ENCODE data around the gene RPS8. TPM values are rescaled to one million over a fixed set of nuclear protein-coding genes. Genes with fewer than 3 reads are reported as not detected.

RPS8 gene
- total RNA-seq, 4 donors from 2014 or later, result 505 to 1,630 (median 1,282) TPM

DNA sequence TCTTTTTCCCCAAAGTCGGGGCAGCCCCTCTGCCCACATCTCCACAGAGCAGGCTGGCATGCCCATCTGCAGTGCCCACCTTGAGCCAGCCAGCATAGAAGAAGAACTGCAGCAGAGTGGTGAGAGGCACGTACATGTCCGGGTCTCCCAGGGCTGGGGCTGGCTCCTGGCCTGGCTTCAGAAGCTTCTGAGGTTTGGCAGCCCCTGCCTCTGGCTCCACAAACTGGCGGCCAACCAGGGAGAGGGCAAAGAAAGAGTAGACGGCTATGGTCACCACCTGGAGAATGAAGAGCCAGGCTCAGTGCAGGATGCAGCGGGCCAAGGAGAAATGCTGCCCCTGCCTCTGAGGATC, 9.7 kb downstream of the RPS8 start:
- no peak for DNase-seq
- H3K36me3 ChIP-seq, result no peaks in the 10 kb centered on the region
- in situ Hi-C loops (cut with MboI; ENCODE audit: low pct_ligation_motif_present in 1 of 4, low pct_unique_long_range_greater_than_20kb in 1 of 4, low sequenced_read_pairs in 3 of 4) (loop anchor here in 2 of 4 donors (25.0 kb wide), 2 partner anchors 227 to 527 kb away; partner anchors contain the start of genes HECTD3 (in 1 of the 2) and UROD (in 1 of the 2)), intact Hi-C loops (cut with DNase I; ENCODE audit: low total_unique reads) (loop anchor here (10.0 kb wide), 1 partner anchor 50 kb away; no protein-coding TSS in a partner anchor)
- no peaks in the 10 kb centered on the region for H3K9me3 ChIP-seq
- TF ChIP-seq POLR2A (IDR thresholded peaks at IDR 0.05), result no peak
- no peaks in the 10 kb centered on the region for H3K27me3 ChIP-seq
- WGBS, 2 donors (ENCODE audit: low coverage in 1 of 2), result 88% methylated on average over 6 of the region's 6 CpGs; no CpG with 5 or more reads in 1 of the 2 donors
- H3K4me3 ChIP-seq, result no peak overlapping the region
- no peak overlapping the region for H3K27ac ChIP-seq
- H3K4me1 ChIP-seq, result peaks cover 11 to 29% (median 22%) of the 10 kb centered on the region in 4 donors

DNA sequence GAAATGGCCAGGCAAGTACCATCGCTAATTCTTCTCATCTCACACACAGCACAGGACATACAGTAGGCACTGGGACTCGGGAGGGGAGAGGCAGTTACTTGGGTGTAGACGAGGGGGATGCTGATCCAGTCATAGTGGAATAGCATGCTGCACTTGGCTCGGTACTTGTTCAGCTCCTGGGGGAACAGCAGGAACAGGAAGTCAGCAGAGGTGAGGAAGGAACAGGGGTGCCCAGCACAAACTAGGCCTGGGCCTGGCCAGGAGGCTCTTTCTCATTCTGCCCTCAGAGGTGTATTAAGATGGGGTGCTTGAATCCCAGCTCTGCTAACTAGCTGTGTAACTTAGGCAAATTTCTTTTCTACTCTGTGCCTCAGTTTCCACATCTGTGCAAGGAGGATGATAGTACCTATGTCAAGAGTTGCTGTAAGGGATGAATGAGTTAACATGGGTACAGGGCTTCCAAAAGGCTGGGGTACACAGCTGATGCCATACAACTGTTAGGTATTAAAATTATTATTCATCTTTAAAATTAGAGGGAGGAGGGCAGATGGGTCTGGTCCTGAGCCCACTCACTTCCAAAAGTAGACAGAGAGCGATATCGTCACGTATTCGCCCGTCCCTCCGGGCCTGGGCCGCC, 10.3 kb downstream of the RPS8 start:
- Histone ChIP-seq H3K4me3 (peak overlapping the region in 2 of 4 donors; percentile 47 to 63), H3K27me3 (no peaks in the 10 kb centered on the region), H3K27ac (peak overlapping the region in 3 of 4 donors; percentile 47 to 72 (median 62)), H3K36me3 (no peaks in the 10 kb centered on the region), H3K4me1 (peaks cover 11 to 29% (median 22%) of the 10 kb centered on the region in 4 donors), H3K9me3 (no peaks in the 10 kb centered on the region)
- TF ChIP-seq POLR2A (IDR thresholded peaks at IDR 0.05), result no peak
- DNase-seq, result no peak
- intact Hi-C loops (cut with DNase I; ENCODE audit: low total_unique reads) (loop anchor here (10.0 kb wide), 1 partner anchor 49 kb away; no protein-coding TSS in a partner anchor), in situ Hi-C loops (cut with MboI; ENCODE audit: low pct_ligation_motif_present in 1 of 4, low pct_unique_long_range_greater_than_20kb in 1 of 4, low sequenced_read_pairs in 3 of 4) (loop anchor here in 2 of 4 donors (25.0 kb wide), 2 partner anchors 227 to 527 kb away; partner anchors contain the start of genes HECTD3 (in 1 of the 2) and UROD (in 1 of the 2))
- WGBS, 2 donors (ENCODE audit: low coverage in 1 of 2), result 47% methylated on average over 11 of the region's 11 CpGs; no CpG with 5 or more reads in 1 of the 2 donors

DNA sequence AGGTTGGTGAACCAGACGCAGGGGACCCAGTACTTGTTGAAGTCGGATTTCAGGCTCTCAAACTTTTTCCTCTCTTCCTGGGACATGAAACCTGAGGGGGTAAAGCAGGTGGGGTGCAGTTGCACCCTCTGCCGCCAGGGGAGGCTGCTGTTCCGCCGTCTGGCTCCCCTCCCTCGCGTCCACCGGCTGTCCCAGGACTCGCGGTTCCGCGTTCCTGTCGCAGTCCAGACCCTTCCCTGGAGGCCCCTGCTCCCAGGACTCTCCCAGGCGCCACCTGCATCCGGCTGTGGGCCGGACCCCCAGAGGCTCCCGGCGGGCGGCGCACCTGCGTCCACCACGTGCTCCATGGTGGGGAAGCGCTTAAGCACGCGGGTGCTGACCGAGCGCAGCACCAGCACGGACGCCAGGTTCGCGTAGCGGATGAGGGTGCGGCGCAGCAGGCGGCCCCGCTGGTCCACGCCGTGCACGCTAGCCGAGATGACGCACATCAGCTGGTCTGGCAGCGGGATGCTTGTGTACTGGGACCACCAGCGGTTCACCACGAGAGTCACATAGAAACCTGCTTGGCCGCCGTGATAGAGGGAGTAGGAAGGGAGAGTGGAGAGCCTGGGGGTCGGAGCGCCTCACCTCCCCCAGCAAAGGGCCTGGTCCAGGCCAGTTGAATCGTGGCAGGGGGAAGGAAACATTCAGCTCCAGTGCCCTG, 10.9 kb downstream of the RPS8 start:
- Histone ChIP-seq H3K4me3 (peak overlapping the region; percentile 26 to 63 (median 42)), H3K27ac (peak overlapping the region; percentile 47 to 72 (median 60)), H3K4me1 (peaks cover 11 to 34% (median 22%) of the 10 kb centered on the region in 4 donors), H3K36me3 (no peaks in the 10 kb centered on the region), H3K27me3 (no peaks in the 10 kb centered on the region), H3K9me3 (no peaks in the 10 kb centered on the region)
- in situ Hi-C loops (cut with MboI; ENCODE audit: low pct_ligation_motif_present in 1 of 4, low pct_unique_long_range_greater_than_20kb in 1 of 4, low sequenced_read_pairs in 3 of 4), result loop anchor here in 2 of 4 donors (25.0 kb wide), 2 partner anchors 226 to 526 kb away; partner anchors contain the start of genes HECTD3 (in 1 of the 2) and UROD (in 1 of the 2)
- peak; percentile 84 for DNase-seq
- intact Hi-C loops (cut with DNase I; ENCODE audit: low total_unique reads), result loop anchor here (10.0 kb wide), 1 partner anchor 49 kb away; no protein-coding TSS in a partner anchor
- TF ChIP-seq EP300 (IDR thresholded peaks at IDR 0.05; ENCODE audit: low read depth) (no peak), POLR2AphosphoS5 (IDR thresholded peaks at IDR 0.05) (peak in 2 of 3 donors; percentile 7 to 44), POLR2A (IDR thresholded peaks at IDR 0.05) (peak; percentile 14)
- TF ChIP-seq, protein P1, sequence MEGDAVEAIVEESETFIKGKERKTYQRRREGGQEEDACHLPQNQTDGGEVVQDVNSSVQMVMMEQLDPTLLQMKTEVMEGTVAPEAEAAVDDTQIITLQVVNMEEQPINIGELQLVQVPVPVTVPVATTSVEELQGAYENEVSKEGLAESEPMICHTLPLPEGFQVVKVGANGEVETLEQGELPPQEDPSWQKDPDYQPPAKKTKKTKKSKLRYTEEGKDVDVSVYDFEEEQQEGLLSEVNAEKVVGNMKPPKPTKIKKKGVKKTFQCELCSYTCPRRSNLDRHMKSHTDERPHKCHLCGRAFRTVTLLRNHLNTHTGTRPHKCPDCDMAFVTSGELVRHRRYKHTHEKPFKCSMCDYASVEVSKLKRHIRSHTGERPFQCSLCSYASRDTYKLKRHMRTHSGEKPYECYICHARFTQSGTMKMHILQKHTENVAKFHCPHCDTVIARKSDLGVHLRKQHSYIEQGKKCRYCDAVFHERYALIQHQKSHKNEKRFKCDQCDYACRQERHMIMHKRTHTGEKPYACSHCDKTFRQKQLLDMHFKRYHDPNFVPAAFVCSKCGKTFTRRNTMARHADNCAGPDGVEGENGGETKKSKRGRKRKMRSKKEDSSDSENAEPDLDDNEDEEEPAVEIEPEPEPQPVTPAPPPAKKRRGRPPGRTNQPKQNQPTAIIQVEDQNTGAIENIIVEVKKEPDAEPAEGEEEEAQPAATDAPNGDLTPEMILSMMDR (IDR thresholded peaks at IDR 0.05), result peak; percentile 100
- WGBS, 2 donors (ENCODE audit: low coverage in 1 of 2), result 5 to 42% methylated on average over 5 to 48 of the region's 49 CpGs

DNA sequence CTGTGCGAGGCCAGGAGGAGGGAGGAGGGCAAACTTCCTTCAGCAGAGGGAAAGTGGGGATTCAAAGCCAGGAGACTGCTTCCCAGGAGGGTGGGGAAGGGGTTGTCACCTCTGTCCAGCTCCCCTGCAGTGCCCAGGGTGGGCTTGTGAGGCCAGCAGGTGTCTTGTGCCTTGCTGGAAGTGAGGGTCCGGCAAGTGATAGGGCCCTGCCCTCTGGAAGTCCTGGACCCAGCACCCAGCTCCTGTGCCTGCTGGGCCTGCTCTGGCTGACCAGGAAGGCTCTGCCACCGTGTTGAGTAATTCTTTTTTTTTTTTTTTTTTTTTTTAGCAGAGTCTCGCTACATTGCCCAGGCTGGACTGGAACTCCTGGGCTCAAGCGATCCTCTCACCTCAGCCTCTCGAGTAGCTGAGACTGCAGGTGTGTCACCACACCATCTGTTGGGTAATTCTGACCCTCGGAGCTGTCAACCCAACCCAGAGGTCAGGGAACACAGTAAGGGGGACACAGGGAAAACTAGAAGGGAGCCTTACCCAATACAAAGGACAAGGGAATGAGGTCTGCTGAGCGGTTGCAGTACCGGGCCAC, 11.6 kb downstream of the RPS8 start:
- TF ChIP-seq POLR2AphosphoS5 (IDR thresholded peaks at IDR 0.05) (no peak), EP300 (IDR thresholded peaks at IDR 0.05; ENCODE audit: low read depth) (no peak), POLR2A (IDR thresholded peaks at IDR 0.05) (no peak)
- TF ChIP-seq, protein P1 (IDR thresholded peaks at IDR 0.05), result no peak
- Histone ChIP-seq H3K27ac (peak overlapping the region; percentile 47 to 72 (median 60)), H3K4me3 (peak overlapping the region in 1 of 4 donors; percentile 47), H3K4me1 (peaks cover 11 to 40% (median 22%) of the 10 kb centered on the region in 4 donors), H3K9me3 (no peaks in the 10 kb centered on the region), H3K36me3 (no peaks in the 10 kb centered on the region), H3K27me3 (no peaks in the 10 kb centered on the region)
- WGBS, 2 donors (ENCODE audit: low coverage in 1 of 2), result 76% methylated on average over 9 of the region's 9 CpGs; no CpG with 5 or more reads in 1 of the 2 donors
- DNase-seq, result peak; percentile 9
- intact Hi-C loops (cut with DNase I; ENCODE audit: low total_unique reads), result loop anchor here (10.0 kb wide), 1 partner anchor 48 kb away; no protein-coding TSS in a partner anchor
- in situ Hi-C loops (cut with MboI; ENCODE audit: low pct_ligation_motif_present in 1 of 4, low pct_unique_long_range_greater_than_20kb in 1 of 4, low sequenced_read_pairs in 3 of 4), result loop anchor here in 2 of 4 donors (25.0 kb wide), 2 partner anchors 225 to 525 kb away; partner anchors contain the start of genes HECTD3 (in 1 of the 2) and UROD (in 1 of the 2)
